K562 treated with DMSO at 1 percent for 4 hours (cell line): ENCODE measurements around the gene GRM1. TPM values are rescaled to one million over a fixed set of nuclear protein-coding genes. Genes with fewer than 3 reads are reported as not detected.

Experiments
- total RNA-seq: library from RNA; unstranded; fragments of 300-600 nt; gene quantifications from 2 replicates; pipeline ENCODE4 v1.2.3, GENCODE V29; 2022; ENCODE audit not compliant: insufficient read depth

The GRM1 gene
- total RNA-seq = not detected in 2 replicates

DNA sequence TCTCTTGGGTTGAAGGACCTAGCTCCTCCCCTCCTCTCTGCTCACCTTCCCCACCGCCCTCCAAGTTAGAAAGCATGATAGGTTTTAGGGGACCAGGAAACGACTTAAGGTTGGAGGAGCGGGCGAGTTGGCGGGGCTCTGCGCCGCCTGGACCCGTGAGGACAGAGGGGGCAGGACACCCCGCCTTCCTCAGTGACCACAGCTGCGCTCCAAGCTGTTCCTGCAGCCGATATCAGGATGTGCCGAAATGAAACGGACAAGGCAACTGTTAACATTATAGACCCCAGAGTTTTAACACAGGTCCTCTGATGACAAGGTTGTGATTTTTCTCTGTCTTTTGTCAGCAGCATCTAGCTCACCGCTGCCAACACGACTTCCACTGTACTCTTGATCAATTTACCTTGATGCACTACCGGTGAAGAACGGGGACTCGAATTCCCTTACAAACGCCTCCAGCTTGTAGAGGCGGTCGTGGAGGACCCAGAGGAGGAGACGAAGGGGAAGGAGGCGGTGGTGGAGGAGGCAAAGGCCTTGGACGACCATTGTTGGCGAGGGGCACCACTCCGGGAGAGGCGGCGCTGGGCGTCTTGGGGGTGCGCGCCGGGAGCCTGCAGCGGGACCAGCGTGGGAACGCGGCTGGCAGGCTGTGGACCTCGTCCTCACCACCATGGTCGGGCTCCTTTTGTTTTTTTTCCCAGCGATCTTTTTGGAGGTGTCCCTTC is at the start of gene GRM1:
TSS of gene GRM1 (plus strand) at position 212 of the 722 bp plus-strand sequence. CDS start at position 668, 456 bp downstream.

Other genes with a start within 250 kb of the GRM1 start
- gene FBXO30, start 214.3 kb upstream of the GRM1 start, total RNA-seq = 6.1 and 9.1 TPM in 2 replicates
- 3.3 and 4.3 TPM in 2 replicates for gene SHPRH, start 64.7 kb upstream of the GRM1 start, total RNA-seq